Middle frontal gyrus (tissue), 1 donor: ENCODE data around the gene BMAL1.

Source experiments
- DNase-seq: peaks from one replicate; pipeline ENCODE4 v3.0.0-alpha.2; 2015; ENCODE audit warnings: low spot score; ENCODE audit errors: extremely low spot score

BMAL1 gene

GRCh38 chr11:13339195-13340153 is 61.9 kb downstream of the BMAL1 start:
- DNase-seq: no peak

GRCh38 chr11:13341026-13341425 is 63.4 kb downstream of the BMAL1 start:
- DNase-seq: no peak

GRCh38 chr11:13343067-13343466 is 65.5 kb downstream of the BMAL1 start:
- no peak for DNase-seq

- DNase-seq: no peak
Measured at GRCh38 chr11:13343931-13344717, 66.5 kb downstream of the BMAL1 start.

- no peak for DNase-seq
Measured at GRCh38 chr11:13344818-13345217, 67.2 kb downstream of the BMAL1 start.

- no peak for DNase-seq
Measured at GRCh38 chr11:13346470-13346869, 68.9 kb downstream of the BMAL1 start.

GRCh38 chr11:13347901-13348300 is 70.3 kb downstream of the BMAL1 start:
- no peak for DNase-seq

- no peak for DNase-seq
Measured at GRCh38 chr11:13348305-13348704, 70.7 kb downstream of the BMAL1 start.

GRCh38 chr11:13349046-13349445 is 71.5 kb downstream of the BMAL1 start:
- DNase-seq: no peak

- no peak for DNase-seq
Measured at GRCh38 chr11:13349581-13349980, 72.0 kb downstream of the BMAL1 start.

GRCh38 chr11:13352711-13353110 is 75.1 kb downstream of the BMAL1 start:
- no peak for DNase-seq

GRCh38 chr11:13354335-13354734 is 76.7 kb downstream of the BMAL1 start:
- DNase-seq: no peak

GRCh38 chr11:13355191-13355590 is 77.6 kb downstream of the BMAL1 start:
- DNase-seq: no peak

- no peak for DNase-seq
Measured at GRCh38 chr11:13357232-13357631, 79.6 kb downstream of the BMAL1 start.

GRCh38 chr11:13358596-13359270 is 81.1 kb downstream of the BMAL1 start:
- DNase-seq: peak; percentile 59

GRCh38 chr11:13362596-13363109 is 85.1 kb downstream of the BMAL1 start:
- DNase-seq: no peak

GRCh38 chr11:13364388-13364787 is 86.8 kb downstream of the BMAL1 start:
- no peak for DNase-seq

- DNase-seq: no peak
Measured at GRCh38 chr11:13366266-13367026, 88.9 kb downstream of the BMAL1 start.

- DNase-seq: no peak
Measured at GRCh38 chr11:13367115-13367514, 89.5 kb downstream of the BMAL1 start.

- no peak for DNase-seq
Measured at GRCh38 chr11:13368041-13368446, 90.5 kb downstream of the BMAL1 start.

- DNase-seq: no peak
Measured at GRCh38 chr11:13373216-13373615, 95.6 kb downstream of the BMAL1 start.
